PC-3 (cell line): ENCODE data around the gene ADAD2. TPM values are rescaled to one million over a fixed set of nuclear protein-coding genes. Genes with fewer than 3 reads are reported as not detected.

Experiments
- ATAC-seq: fragments of 200-7000 bp; cut with Tn5 transposase; 2 replicates; pipeline ENCODE4 v1.9.1; 2020; ENCODE audit warnings: mild to moderate bottlenecking, moderate library complexity
- BruUV-seq: library from RNA; stranded (reverse); fragments of 400-500 nt; replicated peaks from 2 replicates; lab custom pipeline; 2021; lab: Mats Ljungman, UMichigan
- CTCF ChIA-PET: fragments of 300-600 bp; sonication (Branson Sonifier 250); formaldehyde crosslinking; loops from one replicate; lab custom pipeline; 2022; ENCODE audit warnings: antibody characterized with exemption; lab: Charles Lee
- POLR2A ChIA-PET: fragments of 300-600 bp; sonication (Branson Sonifier 250); formaldehyde crosslinking; loops from one replicate; lab custom pipeline; 2022; ENCODE audit warnings: antibody characterized with exemption; ENCODE audit not compliant: unreplicated experiment; lab: Charles Lee
- DNase-seq: peaks from one replicate; pipeline ENCODE4 v3.0.0-alpha.2; 2015
- H2AFZ ChIP-seq: fragments of 300-600 bp; sonication (generic); 2 replicates; pipeline ENCODE4 v1.6.0; 2016; ENCODE audit warnings: antibody characterized with exemption, low read length
- H3F3A ChIP-seq: fragments of 300-600 bp; sonication (generic); one replicate; pipeline ENCODE4 v1.6.0; 2017; ENCODE audit warnings: antibody characterized with exemption, low read length, control low read depth, mild to moderate bottlenecking; ENCODE audit not compliant: unreplicated experiment
- H3K27ac ChIP-seq: fragments of 300-600 bp; sonication (generic); 2 replicates; pipeline ENCODE4 v1.5.1; 2016; ENCODE audit warnings: mild to moderate bottlenecking, low read length
- H3K27me3 ChIP-seq: fragments of 300-600 bp; sonication (generic); 2 replicates; pipeline ENCODE4 v1.6.1; 2016; ENCODE audit warnings: low read length, mixed read lengths
- H3K36me3 ChIP-seq: fragments of 300-600 bp; sonication (generic); 2 replicates; pipeline ENCODE4 v1.6.1; 2016; ENCODE audit warnings: low read depth, mixed run types, low read length, mixed read lengths
- H3K4me1 ChIP-seq: fragments of 300-600 bp; sonication (generic); 2 replicates; pipeline ENCODE4 v1.5.1; 2016; ENCODE audit warnings: low read length; ENCODE audit not compliant: insufficient read depth
- H3K4me2 ChIP-seq: fragments of 300-600 bp; sonication (generic); 2 replicates; pipeline ENCODE4 v1.6.0; 2016; ENCODE audit warnings: low read length
- H3K4me3 ChIP-seq: fragments of 300-600 bp; sonication (generic); 2 replicates; pipeline ENCODE4 v1.5.1; 2016; ENCODE audit warnings: mild to moderate bottlenecking, low read length, mixed read lengths
- H3K79me2 ChIP-seq: fragments of 300-600 bp; sonication (generic); 2 replicates; pipeline ENCODE4 v1.6.1; 2017; ENCODE audit warnings: low read length, mixed read lengths
- H3K9ac ChIP-seq: fragments of 300-600 bp; sonication (generic); 2 replicates; pipeline ENCODE4 v1.6.0; 2016; ENCODE audit warnings: mild to moderate bottlenecking, low read length
- H3K9me2 ChIP-seq: fragments of 300-600 bp; sonication (generic); replicated peaks from 2 replicates; pipeline ENCODE4 v1.6.1; 2016; ENCODE audit warnings: mixed run types, low read length, mixed read lengths
- H3K9me3 ChIP-seq: fragments of 300-600 bp; sonication (generic); 2 replicates; pipeline ENCODE4 v1.6.1; 2016; ENCODE audit warnings: low read length, mixed read lengths
- H4K20me1 ChIP-seq: fragments of 300-600 bp; sonication (generic); 2 replicates; pipeline ENCODE4 v1.6.1; 2016; ENCODE audit warnings: low read length, mixed read lengths
- EZH2 ChIP-seq: fragments of 300-600 bp; sonication (generic); IDR thresholded peaks from one replicate; pipeline ENCODE4 v1.6.1; 2017; ENCODE audit warnings: antibody characterized with exemption, mild to moderate bottlenecking, low read length; ENCODE audit not compliant: unreplicated experiment
- EZH2phosphoT487 ChIP-seq: fragments of 300-600 bp; sonication (generic); IDR thresholded peaks from 2 replicates; pipeline ENCODE4 v1.6.1; 2018; ENCODE audit warnings: mild to moderate bottlenecking, antibody characterized with exemption, low read length, borderline replicate concordance
- intact Hi-C: fragments of 100-400 bp; cut with micrococcal nuclease; formaldehyde crosslinking; loops from 2 replicates; pipeline ENCODE4 v1.9.0; 2023
- total RNA-seq: library from RNA; depleted of rRNA; stranded (reverse); fragments of >200 nt; gene quantifications from 2 replicates; pipeline ENCODE4 v1.2.3, GENCODE V29; 2014
- TF ChIP-seq, protein P1 (sequence below): fragments of 300-600 bp; sonication (generic); conservative IDR thresholded peaks from 2 replicates; pipeline ENCODE4 v1.5.1; 2017; ENCODE audit warnings: antibody characterized with exemption, low read depth, mild to moderate bottlenecking, low read length

The ADAD2 gene
- total RNA-seq, 1 experiment from 2014 or later, result not detected

DNA sequence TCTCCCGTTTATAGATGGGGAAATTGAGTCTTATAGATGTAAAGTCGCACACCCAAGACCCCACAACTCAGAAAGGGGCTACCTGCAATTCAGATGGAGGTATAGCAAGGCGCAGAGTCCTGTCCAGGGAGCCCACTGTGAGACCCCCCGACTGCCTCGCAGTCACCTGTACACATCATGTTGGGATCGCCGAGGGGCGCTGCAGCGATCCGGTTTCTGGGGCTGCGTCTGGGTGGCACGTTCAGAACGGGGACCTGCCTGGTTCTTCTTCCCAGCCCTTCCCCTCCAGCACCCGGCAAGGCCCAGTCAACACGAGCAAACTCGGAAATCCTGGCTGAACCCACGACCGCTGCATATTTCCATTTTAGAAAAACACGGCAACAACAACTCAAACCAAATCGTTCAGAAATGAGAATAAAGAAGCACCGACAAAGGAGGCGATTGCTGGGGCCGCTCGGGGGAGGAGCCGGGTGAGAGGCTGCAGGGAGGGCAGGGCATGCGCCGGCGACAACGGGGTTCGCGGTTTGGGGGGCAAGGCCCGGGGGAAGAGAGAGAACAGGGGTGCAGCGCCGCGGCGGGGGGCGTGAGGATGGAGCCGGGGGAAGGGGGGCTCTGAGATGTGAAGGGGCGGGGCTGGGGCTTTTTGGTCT, 46.6 kb upstream of the ADAD2 start:
- Histone ChIP-seq H3K27ac (no peak overlapping the region), H3K4me1 (no peaks in the 10 kb centered on the region), H3K27me3 (no peaks in the 10 kb centered on the region), H4K20me1 (no peaks in the 10 kb centered on the region), H3K9me2 (no peaks in the 10 kb centered on the region), H3F3A (no peaks in the 10 kb centered on the region), H3K9me3 (no peaks in the 10 kb centered on the region), H3K4me2 (peak overlapping the region; percentile 86), H2AFZ (peak overlapping the region; percentile 91), H3K9ac (peak overlapping the region; percentile 77), H3K4me3 (peak overlapping the region; percentile 97), H3K79me2 (peaks cover 19% of the 10 kb centered on the region), H3K36me3 (no peaks in the 10 kb centered on the region)
- DNase-seq, result peak; percentile 6
- ChIA-PET POLR2A (no interaction called here), CTCF (no interaction called here)
- TF ChIP-seq EZH2 (no peak), EZH2phosphoT487 (no peak)
- TF ChIP-seq, protein P1, sequence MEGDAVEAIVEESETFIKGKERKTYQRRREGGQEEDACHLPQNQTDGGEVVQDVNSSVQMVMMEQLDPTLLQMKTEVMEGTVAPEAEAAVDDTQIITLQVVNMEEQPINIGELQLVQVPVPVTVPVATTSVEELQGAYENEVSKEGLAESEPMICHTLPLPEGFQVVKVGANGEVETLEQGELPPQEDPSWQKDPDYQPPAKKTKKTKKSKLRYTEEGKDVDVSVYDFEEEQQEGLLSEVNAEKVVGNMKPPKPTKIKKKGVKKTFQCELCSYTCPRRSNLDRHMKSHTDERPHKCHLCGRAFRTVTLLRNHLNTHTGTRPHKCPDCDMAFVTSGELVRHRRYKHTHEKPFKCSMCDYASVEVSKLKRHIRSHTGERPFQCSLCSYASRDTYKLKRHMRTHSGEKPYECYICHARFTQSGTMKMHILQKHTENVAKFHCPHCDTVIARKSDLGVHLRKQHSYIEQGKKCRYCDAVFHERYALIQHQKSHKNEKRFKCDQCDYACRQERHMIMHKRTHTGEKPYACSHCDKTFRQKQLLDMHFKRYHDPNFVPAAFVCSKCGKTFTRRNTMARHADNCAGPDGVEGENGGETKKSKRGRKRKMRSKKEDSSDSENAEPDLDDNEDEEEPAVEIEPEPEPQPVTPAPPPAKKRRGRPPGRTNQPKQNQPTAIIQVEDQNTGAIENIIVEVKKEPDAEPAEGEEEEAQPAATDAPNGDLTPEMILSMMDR, result peak; percentile 36
- peak; percentile 48 for ATAC-seq
- BruUV-seq, result TSS peak; percentile 46
- intact Hi-C loops, result no loop called here

DNA sequence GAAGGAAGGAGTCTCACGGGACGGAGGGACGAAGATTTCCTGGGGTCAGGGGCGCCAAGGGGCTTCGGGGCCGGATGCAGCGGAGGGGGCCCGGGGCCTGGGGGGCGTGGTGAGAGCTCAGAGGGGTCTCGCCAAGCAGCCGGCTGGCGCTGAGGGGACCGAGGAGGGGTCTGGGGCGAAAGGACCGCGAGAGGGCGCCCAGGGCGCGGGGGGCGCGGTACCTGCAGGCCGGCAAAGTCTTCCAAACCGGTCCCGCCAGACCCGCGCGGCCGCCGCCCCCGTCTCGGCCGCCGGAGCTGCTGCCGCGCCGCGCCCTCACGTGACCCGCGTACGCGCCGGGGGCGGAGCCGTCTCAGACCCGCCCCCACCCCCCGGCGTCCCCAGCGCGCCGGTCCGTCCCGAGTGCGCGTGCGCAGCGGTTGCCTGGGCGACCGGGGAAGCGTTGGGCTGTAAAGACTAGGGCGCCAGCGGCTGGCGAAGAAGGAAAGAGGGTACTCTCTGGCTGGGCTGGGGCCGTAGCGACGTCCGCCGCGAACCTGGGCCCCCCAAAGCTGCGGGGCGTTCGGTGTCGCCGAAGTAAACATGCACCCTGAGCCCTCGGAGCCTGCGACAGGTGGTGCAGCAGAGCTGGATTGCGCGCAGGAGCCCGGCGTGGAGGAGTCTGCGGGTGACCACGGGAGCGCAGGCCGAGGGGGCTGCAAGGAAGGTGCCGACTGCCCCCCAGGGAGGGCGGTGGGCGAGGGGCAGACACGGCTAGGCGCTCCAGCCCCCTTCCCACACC, 45.9 kb upstream of the ADAD2 start, which contains the start of the genes DNAAF1 and HSDL1:
DNAAF1 (plus strand) TSS at position 450 of the 781 bp plus-strand sequence; CDS start at position 583, 133 bp downstream.
HSDL1 (minus strand) TSS at position 319 of the 781 bp plus-strand sequence. CDS start 13,856 bp downstream, outside the sequence.
- DNase-seq (peak; percentile 88), ATAC-seq (peak; percentile 86)
- Histone ChIP-seq H3K9ac (peak within 1 kb of the TSS; percentile 77), H4K20me1 (no peaks in the 10 kb centered on the region), H3F3A (no peaks in the 10 kb centered on the region), H3K4me1 (no peaks in the 10 kb centered on the region), H3K9me3 (no peaks in the 10 kb centered on the region), H3K9me2 (no peaks in the 10 kb centered on the region), H3K27ac (no peak within 1 kb of the TSS), H3K4me3 (peak within 1 kb of the TSS; percentile 97), H3K4me2 (peak within 1 kb of the TSS; percentile 86), H3K79me2 (peaks cover 19% of the 10 kb centered on the region), H2AFZ (peak within 1 kb of the TSS; percentile 91), H3K27me3 (no peaks in the 10 kb centered on the region), H3K36me3 (no peaks in the 10 kb centered on the region)
- CTCF ChIA-PET, result interaction anchor here (0.6 kb wide), 1 partner anchor 828 kb away, joined by 6 read pairs; no protein-coding TSS in a partner anchor
- POLR2A ChIA-PET, result no interaction called here
- intact Hi-C loops, result loop anchor here (1.0 kb wide), 1 partner anchor 42 kb away; the partner anchor contains the start of gene TAF1C
- no TSS peak for BruUV-seq
- TF ChIP-seq EZH2 (no peak), EZH2phosphoT487 (no peak)
- TF ChIP-seq, protein P1, result no peak
